Measurements from ENCODE around the gene WIPF1. TPM values are rescaled to one million over a fixed set of nuclear protein-coding genes. Genes with fewer than 3 reads are reported as not detected.

WIPF1 gene
- total RNA-seq, 1 experiment from 2014 or later: 0.59 TPM

DNA sequence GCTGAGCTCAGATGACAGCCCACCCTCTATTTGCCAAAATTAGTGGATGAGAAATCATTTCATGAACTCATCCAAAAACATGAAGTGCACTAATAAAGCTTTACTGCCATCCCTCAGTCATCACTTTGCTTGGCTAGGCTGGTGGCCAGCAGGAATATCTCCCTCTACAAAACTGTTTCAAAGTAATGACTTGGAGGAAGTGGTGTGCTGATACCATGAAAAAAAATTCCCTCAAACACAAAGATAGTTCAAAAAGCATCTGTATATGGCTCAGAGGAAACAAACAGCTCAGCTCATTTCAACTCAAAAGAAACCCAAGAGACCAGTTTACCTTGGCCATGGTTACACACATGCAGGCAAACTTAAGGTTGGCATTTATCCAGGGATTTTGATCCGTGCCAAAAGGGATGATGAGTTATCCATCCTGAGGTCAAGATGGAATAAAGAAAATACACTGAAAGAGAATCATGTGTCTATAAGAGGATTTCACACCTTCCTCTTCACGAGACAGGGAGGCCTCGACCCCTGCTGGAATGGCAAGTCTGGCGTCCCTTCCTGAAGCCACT lies 18.4 kb upstream of the WIPF1 start:
- Histone ChIP-seq H3K4me2 (ENCODE audit: low read length) (no peak overlapping the region), H4K20me1 (ENCODE audit: insufficient read depth) (no peaks in the 10 kb centered on the region), H3K27ac (ENCODE audit: low read depth, low read length) (no peak overlapping the region), H3K9me2 (ENCODE audit: insufficient read depth) (no peaks in the 10 kb centered on the region), H2AFZ (ENCODE audit: low read depth, low read length, poor library complexity, severe bottlenecking) (no peak overlapping the region), H3K9me3 (ENCODE audit: control insufficient read depth in 1 of 2, insufficient read depth in 1 of 2, low read depth in 1 of 2, low read length in 2 of 2) (no peaks in the 10 kb centered on the region), H3K79me2 (ENCODE audit: insufficient read depth, low read length) (no peaks in the 10 kb centered on the region), H3K36me3 (ENCODE audit: control insufficient read depth in 1 of 2, insufficient read depth in 2 of 2, low read length in 2 of 2) (no peaks in the 10 kb centered on the region), H3K9ac (ENCODE audit: low read length) (no peak overlapping the region), H3K27me3 (ENCODE audit: insufficient read depth, low read length) (no peaks in the 10 kb centered on the region), H3K4me1 (ENCODE audit: control insufficient read depth in 1 of 2, insufficient read depth in 2 of 2, low read length in 2 of 2) (0 out of 4 replicates have a peak, but pooled peaks cover 0 to 2% of the 10 kb centered on the region in 2 experiments), H3K4me3 (replicated peaks in 1 of 2; ENCODE audit: low read depth in 1 of 2, low read length in 2 of 2) (no peak overlapping the region)
- no peak for TF ChIP-seq ELF1 (IDR thresholded peaks at IDR 0.05; ENCODE audit: borderline replicate concordance, low read depth)
- TF ChIP-seq ZNF274 (IDR thresholded peaks at IDR 0.05; ENCODE audit: low read depth, low read length): no peak
- TF ChIP-seq FOSL1 (IDR thresholded peaks at IDR 0.05; ENCODE audit: low read depth): no peak
- no peak for TF ChIP-seq POLR2AphosphoS5 (IDR thresholded peaks at IDR 0.05; ENCODE audit: low read depth, low read length)
- no peak for TF ChIP-seq ZFX (IDR thresholded peaks at IDR 0.05)
- TF ChIP-seq RAD21 (IDR thresholded peaks at IDR 0.05; ENCODE audit: low read depth): no peak
- no peak for TF ChIP-seq CEBPB (IDR thresholded peaks at IDR 0.05; ENCODE audit: low read depth)
- no TSS peak for BruUV-seq (replicated peaks)
- CTCF ChIA-PET: no interaction called here
- POLR2A ChIA-PET: no interaction called here
- no peak for DNase-seq (ENCODE audit: low read depth, low spot score)
- intact Hi-C loops (cut with micrococcal nuclease): no loop called here
- ATAC-seq: no peak
- RAD21 ChIA-PET (ENCODE audit: low non-redundant PET in 1 of 2, low total read pairs in 2 of 2, uncharacterized antibody in 2 of 2, unreplicated experiment in 2 of 2): no interaction called here

DNA sequence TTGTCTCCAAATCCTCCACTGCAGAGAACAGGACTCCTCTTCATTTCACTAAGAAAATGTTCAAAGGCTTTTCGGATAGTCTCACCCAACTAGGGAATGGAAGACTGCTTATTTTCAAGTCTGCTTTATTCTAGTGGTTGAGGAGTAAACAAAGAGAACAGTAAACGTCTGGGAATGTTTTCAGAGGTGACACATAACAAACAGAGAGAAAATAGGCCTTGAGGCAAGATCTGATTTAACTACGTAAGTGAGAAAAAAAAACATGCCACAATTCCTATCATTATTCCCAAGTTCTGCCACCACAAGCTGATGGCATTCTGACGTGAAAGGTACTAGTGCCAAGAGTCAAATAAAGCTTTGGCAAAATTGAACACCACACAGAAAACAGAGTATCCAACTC lies 16.7 kb upstream of the WIPF1 start:
- DNase-seq (ENCODE audit: low read depth, low spot score): no peak
- Histone ChIP-seq H3K27ac (ENCODE audit: low read depth, low read length) (no peak overlapping the region), H4K20me1 (ENCODE audit: insufficient read depth) (no peaks in the 10 kb centered on the region), H3K9ac (ENCODE audit: low read length) (no peak overlapping the region), H3K36me3 (ENCODE audit: control insufficient read depth in 1 of 2, insufficient read depth in 2 of 2, low read length in 2 of 2) (no peaks in the 10 kb centered on the region), H3K4me3 (replicated peaks in 1 of 2; ENCODE audit: low read depth in 1 of 2, low read length in 2 of 2) (no peak overlapping the region), H3K4me2 (ENCODE audit: low read length) (no peak overlapping the region), H3K9me3 (ENCODE audit: control insufficient read depth in 1 of 2, insufficient read depth in 1 of 2, low read depth in 1 of 2, low read length in 2 of 2) (no peaks in the 10 kb centered on the region), H3K9me2 (ENCODE audit: insufficient read depth) (no peaks in the 10 kb centered on the region), H3K27me3 (ENCODE audit: insufficient read depth, low read length) (no peaks in the 10 kb centered on the region), H2AFZ (ENCODE audit: low read depth, low read length, poor library complexity, severe bottlenecking) (no peak overlapping the region), H3K4me1 (ENCODE audit: control insufficient read depth in 1 of 2, insufficient read depth in 2 of 2, low read length in 2 of 2) (0 out of 4 replicates have a peak, but pooled peaks cover 0 to 2% of the 10 kb centered on the region in 2 experiments), H3K79me2 (ENCODE audit: insufficient read depth, low read length) (no peaks in the 10 kb centered on the region)
- BruUV-seq (replicated peaks): no TSS peak
- ChIA-PET RAD21 (ENCODE audit: low non-redundant PET in 1 of 2, low total read pairs in 2 of 2, uncharacterized antibody in 2 of 2, unreplicated experiment in 2 of 2) (no interaction called here), POLR2A (no interaction called here), CTCF (no interaction called here)
- intact Hi-C loops (cut with micrococcal nuclease): no loop called here
- ATAC-seq: no peak
- TF ChIP-seq ELF1 (IDR thresholded peaks at IDR 0.05; ENCODE audit: borderline replicate concordance, low read depth) (no peak), RAD21 (IDR thresholded peaks at IDR 0.05; ENCODE audit: low read depth) (no peak), CEBPB (IDR thresholded peaks at IDR 0.05; ENCODE audit: low read depth) (no peak), JUND (IDR thresholded peaks at IDR 0.05) (no peak), SP1 (IDR thresholded peaks at IDR 0.05; ENCODE audit: low read depth) (no peak), EGR1 (IDR thresholded peaks at IDR 0.05; ENCODE audit: low read depth) (no peak), SIN3A (IDR thresholded peaks at IDR 0.05; ENCODE audit: low read depth) (no peak), POLR2AphosphoS5 (IDR thresholded peaks at IDR 0.05; ENCODE audit: low read depth, low read length) (no peak), EZH2 (IDR thresholded peaks at IDR 0.05) (no peak)
- TF ChIP-seq, protein P1, sequence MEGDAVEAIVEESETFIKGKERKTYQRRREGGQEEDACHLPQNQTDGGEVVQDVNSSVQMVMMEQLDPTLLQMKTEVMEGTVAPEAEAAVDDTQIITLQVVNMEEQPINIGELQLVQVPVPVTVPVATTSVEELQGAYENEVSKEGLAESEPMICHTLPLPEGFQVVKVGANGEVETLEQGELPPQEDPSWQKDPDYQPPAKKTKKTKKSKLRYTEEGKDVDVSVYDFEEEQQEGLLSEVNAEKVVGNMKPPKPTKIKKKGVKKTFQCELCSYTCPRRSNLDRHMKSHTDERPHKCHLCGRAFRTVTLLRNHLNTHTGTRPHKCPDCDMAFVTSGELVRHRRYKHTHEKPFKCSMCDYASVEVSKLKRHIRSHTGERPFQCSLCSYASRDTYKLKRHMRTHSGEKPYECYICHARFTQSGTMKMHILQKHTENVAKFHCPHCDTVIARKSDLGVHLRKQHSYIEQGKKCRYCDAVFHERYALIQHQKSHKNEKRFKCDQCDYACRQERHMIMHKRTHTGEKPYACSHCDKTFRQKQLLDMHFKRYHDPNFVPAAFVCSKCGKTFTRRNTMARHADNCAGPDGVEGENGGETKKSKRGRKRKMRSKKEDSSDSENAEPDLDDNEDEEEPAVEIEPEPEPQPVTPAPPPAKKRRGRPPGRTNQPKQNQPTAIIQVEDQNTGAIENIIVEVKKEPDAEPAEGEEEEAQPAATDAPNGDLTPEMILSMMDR (IDR thresholded peaks at IDR 0.05 in 2 of 3, conservative IDR thresholded peaks at IDR 0.05 in 1 of 3; ENCODE audit: borderline replicate concordance in 1 of 3, insufficient read depth in 1 of 3, low read depth in 2 of 3, low read length in 2 of 3): no peak

All from HCT116 (cell line).